GM04504 (cell line): ENCODE results near the gene PAAF1.
"Not testable (repeated sequence)": the region's sequence is repeated elsewhere in the genome, so short reads cannot be mapped to it uniquely, and the experiment has no call there.

ENCODE experiments used
- DNase-seq: peaks from one replicate; pipeline ENCODE4 v3.0.0-alpha.2; 2012; ENCODE audit warnings: low read depth

PAAF1 gene

DNA sequence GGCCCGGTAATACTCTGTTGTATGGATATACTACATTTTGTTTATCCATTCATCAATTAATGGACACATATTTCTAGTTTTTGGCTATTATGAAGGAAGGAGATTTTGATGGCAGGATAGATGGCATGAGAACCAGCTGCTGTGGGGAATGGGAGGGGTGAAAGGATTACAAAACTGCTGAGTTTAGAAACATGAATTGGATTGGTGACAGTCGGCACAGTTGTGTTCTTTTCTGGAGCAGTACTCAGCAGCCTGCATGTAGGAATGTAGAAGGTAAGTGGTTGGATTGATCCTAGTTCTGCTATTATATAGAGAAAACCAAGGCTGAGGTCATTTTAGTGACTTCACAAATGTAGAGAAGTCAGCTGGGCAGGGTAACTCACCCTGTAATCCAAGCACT is 7.1 kb downstream of the PAAF1 start:
- no peak for DNase-seq

DNA sequence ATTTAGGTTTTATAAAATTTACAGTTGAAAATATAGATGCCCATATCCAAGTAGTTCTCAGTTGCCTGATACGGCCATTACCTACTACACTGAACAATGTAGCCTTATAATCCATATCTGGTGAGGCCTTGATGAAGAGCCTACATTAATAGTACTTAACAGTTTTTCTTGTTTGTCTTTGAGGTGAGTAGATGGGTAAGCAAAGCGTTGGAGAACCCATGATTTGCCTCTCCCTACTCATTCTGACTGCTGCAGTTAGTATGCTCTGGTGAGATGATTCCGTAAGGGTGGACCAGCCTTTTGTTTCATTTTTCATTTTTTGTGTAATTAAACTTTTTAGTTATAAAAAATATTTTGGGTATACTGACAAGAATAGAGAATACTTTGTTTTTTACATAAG is 11.4 kb downstream of the PAAF1 start:
- DNase-seq = no peak

DNA sequence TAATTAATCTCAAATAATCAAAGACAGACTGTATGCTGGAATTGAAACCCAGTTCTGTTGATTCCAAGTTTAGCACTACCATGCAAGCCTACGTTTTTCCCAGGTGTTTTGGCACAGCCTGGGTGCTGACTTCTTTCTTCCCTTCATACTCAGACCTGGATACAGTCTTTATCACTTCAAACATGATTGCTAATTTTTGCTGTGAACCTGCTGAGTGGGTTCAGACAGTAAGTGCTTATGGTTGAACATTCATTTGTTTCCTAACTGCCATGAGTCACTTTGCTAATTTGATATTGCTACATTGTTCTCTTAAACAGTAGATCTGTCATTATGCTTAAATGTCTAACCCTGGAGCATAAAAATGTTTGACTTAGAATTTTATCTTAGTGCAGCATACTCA is 12.2 kb downstream of the PAAF1 start:
- DNase-seq = no peak

DNA sequence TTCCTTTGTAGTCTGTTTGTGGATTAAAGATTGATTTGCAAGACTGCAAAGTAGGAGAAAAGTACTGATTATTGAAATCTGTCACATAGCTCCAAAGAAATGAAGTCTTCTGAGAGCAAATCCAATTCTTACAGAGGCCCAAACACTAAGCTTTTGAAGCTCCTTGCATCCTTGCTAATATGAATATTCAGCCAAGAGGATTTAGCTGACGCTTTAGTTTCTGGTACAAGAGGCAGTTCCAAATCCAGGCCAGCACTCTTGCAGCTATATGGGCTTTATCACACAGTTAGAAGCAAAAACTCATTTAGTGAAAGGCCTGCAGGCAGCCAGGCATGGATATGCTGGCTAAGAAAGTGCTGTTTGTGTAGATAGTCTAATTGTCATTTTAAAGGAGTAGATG is 12.7 kb downstream of the PAAF1 start:
- DNase-seq = no peak

DNA sequence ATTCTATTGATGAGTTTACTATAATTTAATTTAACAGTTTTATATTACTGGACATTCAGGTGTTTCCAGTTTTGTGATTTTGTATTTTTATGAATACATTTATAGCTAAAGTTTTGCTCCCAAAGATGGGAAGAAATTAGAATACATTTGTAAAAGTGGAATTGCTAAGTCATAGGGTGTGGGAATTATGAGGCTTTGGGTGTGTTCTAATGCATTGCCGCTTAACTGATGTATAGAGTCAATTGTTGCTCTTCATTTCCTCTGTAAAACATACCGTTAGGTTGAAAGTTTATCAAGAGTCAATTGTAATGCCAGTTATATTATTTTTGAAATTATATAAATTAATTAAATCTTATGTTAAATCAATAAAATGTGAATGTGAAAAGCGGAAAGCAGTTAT is 16.2 kb downstream of the PAAF1 start:
- no peak for DNase-seq

DNA sequence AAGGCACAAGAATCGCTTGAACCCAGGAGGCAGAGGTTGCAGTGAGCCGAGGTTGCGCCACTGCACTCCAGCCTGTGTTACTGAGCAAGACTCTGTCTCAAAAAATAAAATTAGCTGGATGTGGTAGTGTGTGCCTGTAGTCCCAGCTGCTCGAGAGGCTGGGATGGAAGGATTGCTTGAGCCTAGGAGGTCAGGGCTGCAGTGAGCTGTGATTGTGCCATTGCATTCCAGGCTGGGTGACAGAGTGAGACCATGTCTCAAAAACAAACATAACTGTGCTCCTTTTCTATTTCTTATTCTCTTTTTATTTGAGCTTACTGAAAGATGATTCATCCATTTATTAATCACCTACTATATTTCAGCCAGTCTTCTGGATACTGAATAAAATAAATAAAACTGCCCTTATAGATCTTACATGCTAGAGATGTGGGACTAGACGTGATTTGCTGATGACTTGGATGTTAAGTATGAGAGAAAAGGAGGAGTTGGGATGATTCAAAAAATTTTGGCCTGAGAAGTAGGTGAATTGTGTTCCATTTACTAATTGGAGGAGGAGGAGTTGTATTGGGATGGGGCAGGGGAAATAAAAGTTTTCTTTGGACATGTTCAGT is 18.0 kb downstream of the PAAF1 start:
- no peak for DNase-seq

DNA sequence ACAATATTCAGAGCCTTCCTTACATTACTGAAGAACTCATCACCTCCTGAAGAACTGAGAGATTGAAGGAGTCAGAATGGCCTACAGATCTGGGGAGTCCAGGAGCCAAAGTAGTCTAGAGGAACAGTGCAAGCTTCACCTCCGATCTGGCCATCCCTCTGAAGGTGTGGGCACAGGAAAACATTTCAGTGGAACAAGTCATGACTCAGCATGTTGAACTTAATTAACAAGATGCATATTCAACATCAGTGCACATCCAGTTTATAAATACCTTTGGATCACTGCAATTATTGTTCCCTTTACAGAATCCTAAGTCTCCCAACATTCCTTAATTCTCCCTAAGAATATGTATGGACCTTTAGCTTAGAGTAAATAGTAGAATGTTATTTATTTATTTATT is 25.5 kb downstream of the PAAF1 start:
- DNase-seq = no peak

DNA sequence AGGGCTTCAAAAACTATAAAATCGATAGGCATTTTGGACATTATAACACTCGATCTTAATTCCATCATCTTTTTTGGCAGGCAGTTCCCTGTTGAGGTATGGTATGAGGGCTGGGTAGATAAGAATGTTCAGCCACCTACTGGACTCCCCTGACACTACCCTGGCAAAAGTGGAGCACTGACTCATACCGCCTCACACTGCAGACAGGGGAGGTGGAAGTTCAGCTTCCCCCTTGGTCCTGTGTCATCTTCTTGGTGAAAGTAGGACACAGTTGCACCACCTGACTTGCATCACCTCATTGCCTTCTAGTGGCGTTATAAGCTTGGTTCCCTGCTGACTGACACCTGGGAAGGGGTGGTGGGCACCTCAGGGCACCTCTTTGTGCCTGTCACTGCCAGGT is 30.4 kb downstream of the PAAF1 start:
- DNase-seq = no peak

DNA sequence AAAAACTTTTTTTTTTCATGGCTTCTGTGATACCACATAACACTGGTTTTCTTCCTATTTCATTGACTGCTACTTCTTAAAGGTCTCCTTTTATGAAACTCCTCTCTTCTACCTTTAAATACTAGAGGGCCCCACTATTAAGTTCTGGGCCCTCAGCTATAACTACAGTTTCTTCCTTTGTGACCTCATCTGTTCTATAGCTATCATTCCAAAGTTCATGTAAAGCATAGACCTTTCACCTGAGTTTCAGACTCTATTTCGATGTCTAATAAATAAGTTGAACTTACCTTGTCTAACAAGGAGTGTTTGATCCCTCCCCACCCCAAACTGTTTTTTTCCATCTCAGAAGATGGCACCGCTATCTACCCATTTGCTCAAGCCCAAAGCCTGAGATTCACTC is 35.2 kb downstream of the PAAF1 start:
- DNase-seq = no peak

DNA sequence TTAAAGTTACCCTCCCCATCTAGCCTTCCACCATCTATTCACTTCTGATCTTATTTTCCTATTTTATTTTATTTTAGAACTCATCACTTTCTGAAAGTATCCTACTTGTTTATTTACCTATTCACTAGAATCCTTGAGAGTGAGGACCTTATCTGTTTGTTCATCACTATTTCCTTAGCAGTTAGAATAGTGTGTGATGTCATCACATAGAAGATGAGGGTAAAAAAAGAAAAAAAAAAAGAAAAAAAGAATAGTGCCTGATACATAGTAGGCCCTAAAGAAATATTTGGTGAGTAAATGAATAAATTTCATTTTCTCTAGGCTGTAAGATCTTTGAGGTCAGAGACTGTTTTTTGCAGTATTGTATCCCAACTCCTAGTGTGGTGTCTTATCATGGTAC is 36.7 kb downstream of the PAAF1 start:
- no peak for DNase-seq

DNA sequence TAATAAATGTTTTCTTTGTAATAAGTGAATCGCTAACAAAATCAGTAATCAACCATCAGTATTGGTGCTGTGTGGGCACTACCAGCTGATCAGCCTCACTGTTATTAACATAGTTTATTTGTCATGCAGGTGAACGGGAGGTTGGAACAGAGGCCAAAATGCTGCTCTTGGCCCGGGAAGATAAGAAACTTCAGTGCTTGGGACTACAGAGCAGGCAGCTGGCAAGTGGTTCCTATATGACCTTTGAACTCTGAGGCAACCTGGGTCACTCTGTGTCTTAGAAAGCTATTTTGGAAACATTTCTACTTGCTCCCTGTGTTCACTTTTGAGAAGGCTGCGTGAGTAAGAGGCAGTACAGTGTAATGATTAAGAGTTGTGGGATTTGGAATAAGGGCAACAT is 37.5 kb downstream of the PAAF1 start:
- no peak for DNase-seq

DNA sequence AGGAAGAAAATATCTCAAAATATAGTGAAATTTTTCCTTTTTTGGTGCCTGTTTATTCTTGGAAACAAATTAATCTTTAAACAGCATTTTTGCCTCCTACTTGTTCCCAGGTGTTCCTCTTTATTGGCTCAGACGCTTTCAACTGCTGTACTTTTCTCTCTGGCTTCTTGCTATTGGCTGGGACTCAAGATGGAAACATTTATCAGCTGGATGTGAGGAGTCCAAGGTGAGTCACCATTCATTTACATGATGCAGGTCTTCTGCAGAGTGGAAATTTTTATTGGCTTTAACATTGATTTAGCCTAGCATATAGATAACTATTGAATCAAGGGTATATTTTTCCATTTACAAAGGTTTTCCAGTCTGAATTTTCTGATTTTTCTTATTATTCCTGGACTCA is 39.6 kb downstream of the PAAF1 start:
- no peak for DNase-seq

DNA sequence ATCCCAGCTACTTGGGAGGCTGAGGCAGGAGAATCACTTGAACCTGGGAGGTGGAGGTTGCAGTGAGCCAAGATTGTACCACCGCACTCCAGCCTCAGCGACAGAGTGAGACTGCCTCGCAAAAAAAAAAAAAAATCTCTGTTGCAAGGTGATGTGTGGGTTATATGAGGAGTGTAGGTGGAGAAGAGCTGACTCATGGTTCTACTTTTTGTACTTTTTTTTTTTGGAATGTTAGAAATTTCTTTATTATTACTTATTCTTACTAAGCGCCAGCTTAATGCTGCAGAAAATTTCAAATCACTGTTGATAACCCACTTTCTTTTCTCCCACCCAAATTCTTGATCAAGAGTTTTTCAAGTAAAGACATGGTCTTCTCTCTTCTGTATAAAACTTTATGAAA is 44.4 kb downstream of the PAAF1 start:
- DNase-seq = no peak

DNA sequence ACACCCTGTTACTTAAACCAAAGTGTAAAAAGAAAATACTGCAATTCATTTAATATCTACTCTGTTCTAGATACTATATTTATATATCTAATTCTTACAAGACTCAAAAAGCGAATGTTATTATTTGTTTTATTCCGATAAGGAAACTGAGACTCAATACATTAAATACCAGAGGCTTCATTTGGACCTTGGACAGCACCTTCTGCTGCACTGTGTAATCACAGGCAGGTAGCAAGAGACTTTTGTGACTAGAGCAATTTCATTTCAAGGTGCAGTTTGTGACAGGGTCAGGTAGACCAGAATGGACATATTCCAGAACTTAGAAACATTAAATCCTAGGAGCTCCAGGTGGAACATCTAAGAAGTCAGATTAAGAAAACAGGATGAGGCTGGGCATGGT is 52.6 kb downstream of the PAAF1 start:
- DNase-seq = no peak

DNA sequence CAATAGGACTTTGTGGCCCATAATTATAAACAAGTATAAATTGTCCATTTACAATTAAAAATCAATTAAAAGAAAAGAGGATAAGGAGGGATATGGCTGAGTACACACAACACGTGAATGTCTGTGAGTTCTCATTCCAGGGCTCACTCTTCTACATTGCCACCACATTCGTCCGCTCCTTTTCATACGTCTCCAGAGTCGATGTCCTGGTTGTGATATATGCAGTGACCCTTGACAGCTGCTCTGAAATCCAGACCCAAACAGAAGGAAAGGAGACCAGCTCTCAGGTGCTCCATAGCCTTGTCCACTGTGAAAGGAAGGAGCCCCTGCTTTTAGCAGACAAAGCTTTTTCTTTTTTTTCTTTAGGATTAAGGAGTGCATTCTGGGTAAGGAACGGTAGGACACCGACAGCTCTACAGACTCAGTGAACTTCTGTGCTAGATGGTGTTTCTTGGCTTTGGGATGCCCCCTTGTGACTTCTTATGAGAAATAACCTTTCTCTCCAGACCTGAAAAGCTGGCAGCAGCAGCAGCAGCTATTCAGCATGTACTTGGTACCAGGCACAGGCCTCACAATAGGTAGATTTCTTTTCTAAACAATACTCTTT is 54.3 kb downstream of the PAAF1 start:
- DNase-seq = peak; percentile 51

DNA sequence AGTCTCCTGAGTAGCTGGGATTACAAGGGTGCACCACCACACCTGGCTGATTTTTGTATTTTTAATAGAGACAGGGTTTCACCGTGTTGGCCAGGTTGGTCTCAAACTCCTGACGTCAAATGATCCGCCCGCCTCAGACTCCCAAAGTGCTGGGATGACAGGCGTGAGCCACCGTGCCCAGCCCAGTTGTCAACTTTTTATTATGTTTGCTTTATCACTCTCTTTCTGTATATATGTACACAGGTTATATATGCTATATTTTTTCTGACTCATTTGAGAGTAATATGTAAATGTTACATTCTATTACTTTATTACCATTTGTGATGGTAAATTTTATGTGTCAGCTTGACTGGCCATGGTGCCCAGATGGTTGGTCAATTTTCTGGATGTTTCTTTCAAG is 55.2 kb downstream of the PAAF1 start:
- no peak for DNase-seq

DNA sequence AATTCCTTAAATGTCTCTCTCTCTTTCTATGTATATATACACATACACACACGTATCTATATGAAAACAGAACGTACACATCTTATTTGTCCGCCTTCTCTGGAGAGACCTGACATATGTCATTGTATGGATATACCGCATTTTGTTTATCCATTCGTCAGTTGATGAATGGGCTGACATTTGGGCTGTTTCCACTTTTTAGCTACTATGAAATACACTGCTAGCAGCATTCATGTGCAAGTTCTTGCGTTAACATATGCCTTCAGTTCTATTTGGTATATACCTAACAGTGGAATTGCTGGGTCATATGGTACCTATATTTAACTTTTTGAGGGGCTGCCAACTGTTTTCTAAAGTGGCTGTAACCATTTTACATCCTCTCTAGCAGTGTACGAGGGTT is 56.0 kb downstream of the PAAF1 start:
- DNase-seq = no peak

DNA sequence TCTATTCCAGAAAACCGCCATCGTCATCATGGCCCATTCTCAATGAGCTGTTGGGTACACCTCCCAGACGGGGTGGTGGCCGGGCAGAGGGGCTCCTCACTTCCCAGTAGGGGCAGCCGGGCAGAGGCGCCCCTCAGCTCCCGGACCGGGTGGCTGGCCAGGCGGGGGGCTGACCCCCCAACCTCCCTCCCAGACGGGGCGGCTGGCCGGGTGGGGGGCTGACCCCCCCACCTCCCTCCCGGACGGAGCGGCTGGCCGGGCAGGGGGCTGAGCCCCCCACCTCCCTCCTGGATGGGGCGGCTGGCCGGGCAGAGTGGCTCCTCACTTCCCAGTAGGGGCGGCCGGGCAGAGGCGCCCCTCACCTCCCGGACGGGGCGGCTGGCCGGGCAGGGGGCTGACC is 59.2 kb downstream of the PAAF1 start:
- not testable (repeated sequence) for DNase-seq

DNA sequence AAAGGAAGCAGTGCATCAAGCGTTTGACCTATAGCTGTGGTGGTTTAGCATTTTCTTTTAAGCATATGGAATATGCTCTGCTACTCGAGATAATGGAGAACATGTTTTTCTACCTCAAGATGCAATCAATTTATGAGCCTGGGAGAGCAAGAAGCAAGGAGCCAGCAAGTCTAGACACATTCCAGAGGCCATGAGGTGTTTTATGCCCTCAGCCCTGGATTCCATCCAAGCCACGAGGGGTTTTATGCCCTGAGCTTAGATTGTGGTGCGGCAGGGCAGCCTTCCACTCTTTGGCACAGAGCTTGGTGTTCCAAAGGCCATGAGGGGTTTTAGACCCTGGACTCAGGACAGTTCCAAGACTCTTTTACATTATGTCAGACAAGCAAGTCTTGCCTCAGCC is 62.3 kb downstream of the PAAF1 start:
- no peak for DNase-seq

DNA sequence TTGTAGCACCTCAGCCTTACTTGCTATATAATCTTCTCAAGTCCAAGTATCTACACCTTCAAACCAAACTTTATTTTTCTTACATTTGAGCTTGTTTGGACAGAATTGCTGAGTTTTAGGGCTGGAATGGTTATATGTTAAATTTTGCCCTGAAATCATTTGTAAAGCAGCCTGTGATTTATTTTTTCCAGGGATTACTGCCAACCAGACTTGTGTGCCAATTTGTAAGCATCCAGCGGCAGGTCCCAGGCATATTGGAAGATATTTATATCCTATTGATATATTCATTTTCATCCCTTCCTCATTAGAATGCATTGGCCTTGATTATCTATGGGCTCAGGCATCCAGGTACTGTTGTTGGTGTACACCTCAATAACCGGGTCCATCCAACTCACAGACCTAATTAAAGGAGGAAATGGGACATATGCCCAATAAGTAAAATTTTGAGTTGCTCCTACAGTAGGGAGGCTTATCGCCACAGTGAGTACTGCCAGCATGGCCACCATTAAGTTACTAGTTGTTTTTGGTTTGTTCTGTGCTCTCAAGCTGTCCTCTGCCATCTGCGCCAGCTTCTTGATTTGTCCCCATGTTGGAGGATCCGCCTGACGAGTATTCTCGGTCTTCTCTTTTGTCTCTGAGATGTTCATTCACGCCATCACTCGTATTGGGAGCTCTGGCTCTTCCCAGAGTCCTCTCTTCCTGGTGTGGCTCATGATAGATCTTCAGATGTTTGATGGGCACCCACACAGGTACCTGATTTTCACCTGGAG is 64.2 kb downstream of the PAAF1 start:
- no peak for DNase-seq

DNA sequence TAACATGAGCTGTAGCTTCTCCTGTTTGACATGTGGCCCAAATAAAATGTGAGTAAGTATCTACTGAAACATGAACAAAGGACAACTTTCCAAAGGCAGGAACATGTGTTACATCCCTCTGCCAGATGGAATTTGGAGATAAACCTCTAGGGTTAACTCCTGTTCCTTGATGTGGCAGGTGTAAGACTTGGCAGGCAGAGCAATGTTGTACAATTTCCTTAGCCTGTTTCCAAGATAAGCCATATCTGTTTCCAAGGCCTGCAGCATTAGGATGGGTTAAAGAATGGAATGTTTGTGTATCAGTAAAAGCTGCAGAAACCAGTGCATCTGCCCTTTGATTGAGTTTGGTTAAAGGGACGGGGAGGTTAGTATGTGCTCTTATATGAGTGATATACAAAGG is 65.2 kb downstream of the PAAF1 start:
- DNase-seq = no peak

DNA sequence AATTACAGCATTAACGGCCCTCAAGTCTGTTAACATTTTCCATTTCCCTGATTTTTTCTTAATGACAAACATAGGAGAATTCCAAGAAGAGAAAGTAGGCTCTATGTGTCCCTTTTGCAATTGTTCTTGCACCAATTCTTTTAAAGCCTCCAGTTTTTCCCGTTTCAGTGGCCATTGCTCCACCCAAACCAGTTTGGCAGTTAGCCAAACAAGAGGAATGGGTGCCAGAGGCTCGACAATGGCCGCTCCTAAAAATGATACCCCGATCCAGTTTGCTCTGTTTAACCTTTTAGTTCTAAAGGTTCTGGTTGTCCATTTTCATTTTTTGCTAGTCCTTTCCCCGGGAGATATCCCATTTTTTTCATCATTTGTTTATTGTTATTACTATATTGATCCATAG is 67.3 kb downstream of the PAAF1 start:
- no peak for DNase-seq

DNA sequence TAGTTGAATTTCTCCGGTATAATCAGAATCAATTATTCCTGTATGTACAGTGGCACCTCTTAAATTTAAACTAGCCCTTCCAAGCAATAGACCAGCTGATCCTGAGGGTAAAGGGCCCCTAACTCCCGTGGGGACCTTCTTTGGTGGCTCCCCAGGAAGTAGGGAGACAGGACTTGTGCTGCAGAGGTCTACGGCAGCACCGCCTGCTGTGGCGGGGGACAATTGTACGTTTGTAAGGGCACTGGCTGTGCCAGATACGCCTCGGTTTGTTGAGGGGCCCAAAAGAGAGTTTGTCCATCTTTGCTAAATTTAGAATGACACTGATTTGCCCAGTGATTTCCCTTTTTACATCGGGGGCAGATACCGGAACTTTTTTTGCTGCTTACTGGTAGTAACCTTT is 68.1 kb downstream of the PAAF1 start:
- no peak for DNase-seq

DNA sequence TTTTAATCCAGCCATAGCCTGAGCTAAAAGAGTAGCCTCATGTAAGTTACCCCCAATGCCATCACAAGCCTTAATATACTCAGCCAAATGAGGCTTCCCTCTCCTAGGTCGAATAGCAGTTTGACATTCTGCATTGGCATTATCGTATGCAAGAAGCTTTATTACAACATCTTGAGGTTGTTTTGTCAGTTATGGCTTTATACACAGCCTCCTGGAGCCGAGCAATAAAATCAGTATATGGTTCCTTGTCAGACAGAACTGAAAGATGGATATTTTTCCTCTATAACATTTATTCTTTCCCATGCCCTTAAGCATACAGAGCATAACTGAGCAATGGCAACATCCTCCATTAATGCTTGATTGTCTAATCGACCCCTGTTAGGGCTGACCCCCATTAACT is 68.6 kb downstream of the PAAF1 start:
- DNase-seq = no peak
